Sigmoid colon (tissue), 4 donors: ENCODE results near the gene C16orf96.

Experiments used
- CTCF ChIP-seq, 4 experiments: fragments of 450-650 bp in 3 of 4; fragments of 200-600 bp in 1 of 4; IDR thresholded peaks; one replicate each; pipeline ENCODE4 v1.5.1; 2016 to 2019; ENCODE audit warnings: antibody characterized with exemption in 4 of 4, mild to moderate bottlenecking in 3 of 4, moderate library complexity in 2 of 4
- EP300 ChIP-seq, 4 donors: sonication (generic); formaldehyde crosslinking; IDR thresholded peaks; one replicate each; pipeline ENCODE4 v1.6.1; 2017; ENCODE audit warnings: antibody characterized with exemption in 4 of 4
- POLR2A ChIP-seq, 2 donors: fragments of 450-650 bp; IDR thresholded peaks; one replicate each; pipeline ENCODE4 v1.6.1; 2016; ENCODE audit warnings: antibody characterized with exemption in 2 of 2, mild to moderate bottlenecking in 2 of 2, moderate library complexity in 2 of 2
- POLR2AphosphoS5 ChIP-seq, 4 donors: sonication (generic); formaldehyde crosslinking; IDR thresholded peaks; one replicate each; pipeline ENCODE4 v1.6.1; 2017; ENCODE audit warnings: antibody characterized with exemption in 4 of 4

- no peak for TF ChIP-seq POLR2A (IDR thresholded peaks at IDR 0.05)
- no peak for TF ChIP-seq EP300 (IDR thresholded peaks at IDR 0.05)
- no peak for TF ChIP-seq POLR2AphosphoS5 (IDR thresholded peaks at IDR 0.05)
- TF ChIP-seq CTCF (IDR thresholded peaks at IDR 0.05): no peak
Measured at GRCh38 chr16:4648917-4649316, 92.8 kb downstream of the C16orf96 start.
